GM18519 (cell line): ENCODE data around the gene LIPE.
"Not testable (repeated sequence)": the region's sequence is repeated elsewhere in the genome, so short reads cannot be mapped to it uniquely, and the experiment has no call there.

Source experiments
- ATAC-seq: cut with Tn5 transposase; IDR thresholded peaks from one replicate; pipeline ENCODE4 v1.9.1; 2021; ENCODE audit warnings: mild to moderate bottlenecking, moderate library complexity; ENCODE audit not compliant: unreplicated experiment, low FRiP score

Gene LIPE, protein sequence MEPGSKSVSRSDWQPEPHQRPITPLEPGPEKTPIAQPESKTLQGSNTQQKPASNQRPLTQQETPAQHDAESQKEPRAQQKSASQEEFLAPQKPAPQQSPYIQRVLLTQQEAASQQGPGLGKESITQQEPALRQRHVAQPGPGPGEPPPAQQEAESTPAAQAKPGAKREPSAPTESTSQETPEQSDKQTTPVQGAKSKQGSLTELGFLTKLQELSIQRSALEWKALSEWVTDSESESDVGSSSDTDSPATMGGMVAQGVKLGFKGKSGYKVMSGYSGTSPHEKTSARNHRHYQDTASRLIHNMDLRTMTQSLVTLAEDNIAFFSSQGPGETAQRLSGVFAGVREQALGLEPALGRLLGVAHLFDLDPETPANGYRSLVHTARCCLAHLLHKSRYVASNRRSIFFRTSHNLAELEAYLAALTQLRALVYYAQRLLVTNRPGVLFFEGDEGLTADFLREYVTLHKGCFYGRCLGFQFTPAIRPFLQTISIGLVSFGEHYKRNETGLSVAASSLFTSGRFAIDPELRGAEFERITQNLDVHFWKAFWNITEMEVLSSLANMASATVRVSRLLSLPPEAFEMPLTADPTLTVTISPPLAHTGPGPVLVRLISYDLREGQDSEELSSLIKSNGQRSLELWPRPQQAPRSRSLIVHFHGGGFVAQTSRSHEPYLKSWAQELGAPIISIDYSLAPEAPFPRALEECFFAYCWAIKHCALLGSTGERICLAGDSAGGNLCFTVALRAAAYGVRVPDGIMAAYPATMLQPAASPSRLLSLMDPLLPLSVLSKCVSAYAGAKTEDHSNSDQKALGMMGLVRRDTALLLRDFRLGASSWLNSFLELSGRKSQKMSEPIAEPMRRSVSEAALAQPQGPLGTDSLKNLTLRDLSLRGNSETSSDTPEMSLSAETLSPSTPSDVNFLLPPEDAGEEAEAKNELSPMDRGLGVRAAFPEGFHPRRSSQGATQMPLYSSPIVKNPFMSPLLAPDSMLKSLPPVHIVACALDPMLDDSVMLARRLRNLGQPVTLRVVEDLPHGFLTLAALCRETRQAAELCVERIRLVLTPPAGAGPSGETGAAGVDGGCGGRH

DNA sequence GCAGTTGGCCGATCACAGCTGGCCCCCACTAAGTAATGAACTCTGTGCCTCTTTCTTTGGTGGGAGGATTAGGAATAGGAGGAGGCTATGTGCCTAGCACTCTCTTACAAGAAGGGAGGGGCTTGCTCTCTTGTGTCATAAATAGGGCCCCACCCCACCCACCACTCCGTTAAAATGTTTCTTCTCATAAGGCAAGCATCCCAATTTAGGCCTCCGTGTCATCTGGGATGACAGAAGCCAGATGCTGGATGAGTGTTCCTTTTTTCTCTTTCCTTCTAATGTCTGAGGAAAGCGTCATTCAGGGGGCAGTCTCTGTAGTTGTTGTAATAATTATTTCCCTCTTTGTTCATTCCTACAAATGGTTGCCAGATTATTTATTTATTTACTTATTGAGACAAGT is at the start of gene LIPE:
Gene LIPE (minus strand): TSS at position 76 of the 400 bp plus-strand sequence. CDS start 239 bp downstream, outside the sequence.
- ATAC-seq, result no peak

DNA sequence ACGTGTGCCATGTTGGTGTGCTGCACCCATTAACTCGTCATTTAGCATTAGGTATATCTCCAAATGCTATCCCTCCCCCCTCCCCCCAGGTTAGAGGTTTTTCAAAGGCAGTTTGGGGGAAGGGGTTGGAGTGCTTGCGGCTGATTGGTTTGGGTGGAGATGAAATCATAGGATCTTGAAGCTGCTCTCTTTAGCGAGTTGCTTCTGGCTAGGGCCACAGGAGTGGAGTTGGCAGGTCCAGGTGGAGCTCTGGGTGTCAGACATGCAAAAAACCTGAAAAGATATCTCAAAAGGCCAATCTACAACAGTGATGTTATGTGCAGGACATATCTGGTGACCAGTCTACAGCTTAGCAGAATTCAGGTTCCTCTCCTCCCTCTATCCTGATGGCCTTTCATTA is 48.2 kb upstream of the LIPE start:
- no peak for ATAC-seq

DNA sequence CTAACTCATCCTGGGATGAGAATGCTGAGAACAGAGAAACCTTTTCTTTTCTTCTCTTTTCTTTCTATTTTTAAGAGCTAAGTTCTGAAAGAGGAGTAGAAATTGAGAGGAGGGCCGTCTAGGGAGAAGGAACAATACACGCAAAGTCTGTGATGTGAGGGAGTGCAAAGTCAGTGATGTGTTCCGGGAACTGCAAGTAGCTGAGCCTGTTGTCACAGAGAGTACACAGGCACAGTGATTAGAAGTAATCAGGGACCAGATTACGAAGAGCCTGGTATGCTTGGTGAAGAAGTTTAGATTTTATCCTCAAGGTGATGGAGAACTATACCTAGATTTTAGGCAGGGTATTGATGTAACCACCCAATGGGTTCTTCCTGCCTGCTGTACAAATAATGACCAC is 47.6 kb upstream of the LIPE start:
- no peak for ATAC-seq

DNA sequence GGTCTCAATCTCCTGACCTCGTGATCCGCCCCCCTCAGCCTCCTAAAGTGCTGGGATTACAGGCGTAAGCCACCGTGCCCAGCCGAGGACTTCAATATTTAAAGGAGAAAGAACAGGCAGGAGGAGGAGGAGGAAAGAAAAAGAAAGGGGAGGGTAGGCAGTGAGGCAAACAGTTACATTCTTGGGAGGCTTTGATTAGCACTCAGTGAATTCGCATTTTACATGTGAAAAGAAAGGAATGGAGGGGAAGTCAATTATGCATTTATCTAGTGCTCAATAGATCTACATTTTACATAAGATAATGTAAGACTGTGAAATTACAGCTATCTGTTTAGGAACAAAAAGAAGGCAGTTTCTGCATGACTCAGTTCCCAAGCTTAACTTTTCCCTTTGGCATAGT is 46.5 kb upstream of the LIPE start:
- ATAC-seq, result no peak

DNA sequence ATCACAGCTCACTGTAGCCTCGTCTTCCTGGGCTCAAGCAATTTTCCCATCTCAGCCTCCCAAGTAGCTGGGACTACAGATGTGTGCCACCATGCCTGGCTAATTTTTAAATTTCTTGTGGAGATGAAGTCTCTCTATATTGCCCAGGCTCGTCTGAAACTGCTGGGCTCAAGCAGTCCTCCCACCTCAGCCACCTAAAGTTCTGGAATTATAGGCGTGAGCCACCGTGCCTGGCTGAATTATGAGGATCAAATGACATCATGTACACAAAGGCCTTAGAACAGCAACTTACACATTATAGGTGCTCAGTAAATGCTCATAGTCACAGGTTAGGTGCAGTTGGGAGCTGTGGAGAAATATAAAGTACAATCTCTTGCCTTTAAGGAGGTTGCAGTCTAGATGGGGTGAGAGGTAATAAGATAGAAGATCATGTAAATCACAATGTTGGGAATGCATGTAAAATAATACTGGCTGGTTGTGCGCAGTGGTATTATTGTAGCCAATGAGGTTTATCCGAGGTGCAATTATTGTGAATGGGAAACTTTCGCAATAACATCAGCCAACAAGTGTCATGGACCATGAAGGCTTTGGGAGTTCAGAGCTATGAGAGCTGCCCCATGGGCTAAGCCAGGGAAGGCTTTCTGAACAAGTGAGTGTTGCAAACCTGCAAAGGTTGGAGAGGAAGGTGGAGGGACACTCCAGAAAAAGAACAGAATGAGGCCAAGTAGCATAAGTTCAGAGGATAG is 45.4 kb upstream of the LIPE start:
- ATAC-seq, result no peak

DNA sequence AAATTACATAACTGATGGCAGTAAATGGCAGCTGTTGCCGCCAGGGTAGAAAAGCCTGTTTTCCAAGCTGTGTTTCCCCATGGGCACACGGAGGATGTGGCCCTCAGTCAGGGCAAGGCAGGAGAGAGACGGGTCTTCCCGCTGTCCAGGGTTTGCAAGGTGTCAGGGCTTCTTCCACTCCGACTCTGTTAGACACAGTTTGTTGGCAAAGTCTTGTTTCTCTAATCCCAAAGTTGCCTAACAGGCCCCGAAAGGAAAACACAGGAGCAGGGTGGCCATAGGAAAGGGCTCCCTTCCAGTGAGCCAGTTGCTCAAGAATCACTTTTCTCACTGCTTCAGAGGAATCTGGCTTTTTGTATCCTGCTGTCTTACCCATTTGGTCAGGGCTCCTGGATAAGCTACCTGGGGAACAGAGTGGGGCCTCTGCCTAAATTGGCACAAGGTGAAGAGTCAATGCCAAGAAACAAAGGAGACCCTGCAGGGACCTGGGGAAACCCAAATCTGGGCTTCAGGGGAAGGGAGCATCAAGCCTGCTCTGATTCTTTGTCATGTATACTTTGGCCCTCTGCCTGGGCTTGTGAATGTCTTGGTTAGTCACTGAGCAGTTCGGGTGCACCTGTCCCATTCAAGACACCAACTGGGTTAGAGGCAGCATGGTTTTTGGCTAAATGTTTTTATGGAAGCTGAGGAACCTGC is 44.5 kb upstream of the LIPE start:
- no peak for ATAC-seq

DNA sequence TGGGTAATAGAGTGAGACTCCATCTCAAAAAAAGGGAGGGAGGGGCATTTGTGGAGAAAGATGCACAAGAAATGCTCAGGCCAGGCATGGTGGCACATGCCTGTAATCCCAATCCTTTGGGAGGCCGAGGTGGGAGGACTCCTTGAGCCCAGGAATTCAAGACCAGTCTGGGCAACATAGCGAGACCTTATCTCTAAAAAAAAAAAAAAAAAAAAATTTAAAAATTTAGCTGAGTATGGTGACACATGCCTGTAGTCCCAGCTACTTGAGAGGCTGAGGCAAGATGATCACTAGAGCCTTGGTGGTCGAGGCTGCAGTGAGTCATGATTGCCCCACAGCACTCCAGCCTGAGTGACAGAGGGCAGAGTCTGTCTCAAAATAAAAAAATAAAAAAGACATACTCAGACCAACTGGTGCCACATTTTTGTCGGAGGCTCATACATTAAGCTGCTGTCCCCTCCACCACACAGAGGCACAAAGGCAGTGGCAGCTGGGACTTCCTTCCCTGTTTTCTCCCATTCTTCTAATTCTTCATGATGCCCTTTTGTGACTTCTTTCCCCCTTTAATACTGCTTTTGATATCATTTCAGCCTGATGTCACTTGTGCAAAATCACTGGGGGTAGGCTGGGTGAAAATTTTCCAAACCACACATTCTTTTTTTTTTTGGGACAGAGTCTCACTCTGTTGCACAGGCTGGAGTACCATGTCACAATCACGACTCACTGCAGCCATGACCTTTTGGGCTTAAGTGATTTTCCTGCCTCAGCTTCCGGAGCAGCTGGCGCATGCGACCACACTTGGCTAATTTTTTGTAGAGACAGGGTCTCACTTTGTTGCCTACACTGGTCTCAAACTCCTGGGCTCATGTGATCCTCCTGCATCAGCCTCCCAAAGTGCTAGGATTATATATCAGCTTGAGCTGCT is 42.4 kb upstream of the LIPE start:
- no peak for ATAC-seq

DNA sequence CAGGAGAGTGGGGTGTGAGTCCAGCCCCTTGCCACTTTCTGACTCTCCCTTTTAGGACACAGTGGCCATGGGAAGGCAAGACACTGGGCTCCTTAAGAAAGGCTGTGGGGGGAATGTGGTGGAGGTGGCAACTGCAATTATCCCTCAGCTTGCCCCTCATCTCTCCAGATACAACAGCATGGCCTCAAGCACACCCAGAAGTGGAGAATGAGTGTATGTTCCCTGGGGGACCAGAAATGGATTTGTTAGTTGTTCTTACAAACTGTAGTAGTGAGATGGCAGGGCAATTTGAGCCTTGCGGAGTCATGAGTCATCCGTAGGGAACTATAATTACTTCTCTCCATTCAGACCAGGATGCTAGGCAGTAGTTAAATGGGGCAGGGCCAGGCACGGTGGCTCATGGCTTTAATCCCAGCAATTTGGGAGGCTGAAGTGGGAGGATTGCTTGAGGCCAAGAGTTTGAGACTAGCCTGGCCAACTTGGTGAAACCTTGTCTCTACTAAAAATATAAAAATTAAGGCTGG is 41.1 kb upstream of the LIPE start:
- ATAC-seq, result no peak

DNA sequence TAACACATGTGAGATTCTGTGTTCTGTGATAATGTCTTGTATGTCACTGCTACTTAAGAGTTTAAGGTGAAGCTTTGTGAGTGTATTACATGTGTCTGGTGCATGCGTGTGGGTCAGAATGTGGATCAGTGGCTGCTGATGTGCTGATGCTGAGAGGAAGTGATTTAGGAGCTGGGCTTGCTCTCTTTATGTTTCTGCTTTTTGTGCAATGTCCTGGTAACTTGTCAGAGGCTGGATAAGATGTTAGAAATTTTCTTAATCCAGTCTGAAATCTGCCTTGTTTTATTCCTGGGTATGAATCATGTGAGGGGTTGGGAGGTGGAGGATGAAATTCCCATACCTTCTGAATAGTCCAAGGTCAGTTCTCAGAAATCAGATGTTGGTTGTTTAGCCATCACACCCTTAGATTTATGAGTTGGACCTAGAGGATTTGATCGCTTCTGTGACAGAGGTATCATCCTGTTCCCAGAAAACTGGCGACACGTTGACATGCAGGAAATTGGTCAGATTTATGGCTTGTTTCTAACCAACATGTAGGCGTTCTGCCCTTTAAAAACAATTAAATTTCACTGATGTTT is 40.1 kb upstream of the LIPE start:
- no peak for ATAC-seq

DNA sequence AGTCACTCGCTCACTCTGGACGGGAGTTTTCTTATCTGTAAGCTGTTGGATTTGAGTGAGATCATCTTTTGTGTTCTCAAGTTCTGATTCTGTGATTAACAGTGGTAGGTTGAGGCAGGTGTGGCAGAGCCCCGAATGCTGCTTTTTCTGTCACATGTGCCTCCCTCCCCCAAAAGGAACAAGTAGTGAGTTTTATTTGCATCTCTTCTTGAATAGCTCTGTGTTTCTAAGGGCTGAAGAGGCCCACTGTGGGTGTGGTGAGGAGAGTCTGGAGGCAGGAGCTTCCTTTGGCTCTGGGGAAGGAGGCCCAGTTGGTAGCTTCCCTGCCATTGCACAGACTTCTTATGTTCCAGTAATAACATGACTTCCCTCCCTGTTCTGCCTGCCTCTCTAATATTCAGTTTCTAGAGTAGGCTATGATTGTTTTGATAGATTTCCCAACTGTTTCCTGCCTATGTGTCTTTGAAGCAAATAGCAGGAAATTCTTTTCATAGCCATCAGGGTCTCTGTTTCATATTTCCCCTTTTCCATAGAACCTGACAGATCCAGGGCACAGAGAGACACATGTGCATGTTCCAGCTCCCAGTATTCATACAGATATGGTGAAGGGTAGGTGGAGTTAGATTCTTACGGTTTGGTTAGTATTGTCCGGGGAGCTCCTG is 39.5 kb upstream of the LIPE start:
- no peak for ATAC-seq

DNA sequence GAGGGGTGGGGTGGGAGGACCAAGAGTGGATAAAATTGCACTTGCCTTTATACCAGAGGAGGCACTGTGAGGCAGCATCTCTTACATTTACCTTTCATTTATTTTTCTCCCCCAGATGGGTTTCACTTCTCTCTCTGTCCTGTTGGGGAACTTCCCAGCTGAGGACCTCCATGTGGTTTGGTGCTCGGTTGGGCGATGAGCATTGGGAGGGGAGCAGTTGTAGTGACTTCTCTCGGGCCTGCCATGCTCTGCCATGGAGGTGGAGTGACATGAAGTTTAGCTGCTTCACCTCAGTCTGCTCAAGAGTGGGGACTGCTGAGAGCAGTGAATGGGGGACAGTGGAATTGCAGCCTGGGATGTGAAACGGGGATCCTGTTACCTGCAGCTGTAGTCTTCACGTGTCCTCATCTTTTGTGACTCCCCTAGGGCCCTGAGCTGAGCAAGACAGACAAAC is 38.7 kb upstream of the LIPE start:
- peak; percentile 45 for ATAC-seq

DNA sequence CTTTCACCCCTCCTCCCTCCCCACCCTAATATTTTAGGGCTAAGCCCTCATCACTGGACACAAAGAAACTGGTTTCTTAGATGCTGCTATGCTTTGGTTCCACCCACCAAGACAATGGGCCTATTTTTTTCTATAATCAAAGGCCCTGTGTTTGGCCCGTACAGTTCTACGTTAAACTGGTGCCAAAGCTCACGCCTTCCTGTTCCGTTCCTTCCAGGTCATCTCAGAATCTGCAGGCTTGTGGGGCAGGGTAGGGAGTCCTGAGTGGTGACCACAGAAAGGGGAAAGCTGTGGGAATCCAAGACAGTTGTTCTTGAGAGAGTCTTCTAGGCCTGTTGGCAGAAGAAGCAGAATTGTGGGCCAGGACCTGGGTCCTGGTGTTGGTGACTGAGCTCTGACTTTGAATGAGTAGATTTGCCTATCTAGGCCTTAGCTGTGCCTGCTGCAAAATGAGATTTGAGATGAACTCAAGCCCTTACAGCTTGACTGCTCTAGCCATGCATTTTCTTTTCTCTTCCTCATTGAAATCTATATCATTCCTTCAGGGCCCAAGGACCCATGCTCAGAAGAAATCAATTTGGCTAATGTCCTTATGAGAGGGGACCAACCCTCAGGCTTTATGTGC is 34.6 kb upstream of the LIPE start:
- ATAC-seq, result no peak

DNA sequence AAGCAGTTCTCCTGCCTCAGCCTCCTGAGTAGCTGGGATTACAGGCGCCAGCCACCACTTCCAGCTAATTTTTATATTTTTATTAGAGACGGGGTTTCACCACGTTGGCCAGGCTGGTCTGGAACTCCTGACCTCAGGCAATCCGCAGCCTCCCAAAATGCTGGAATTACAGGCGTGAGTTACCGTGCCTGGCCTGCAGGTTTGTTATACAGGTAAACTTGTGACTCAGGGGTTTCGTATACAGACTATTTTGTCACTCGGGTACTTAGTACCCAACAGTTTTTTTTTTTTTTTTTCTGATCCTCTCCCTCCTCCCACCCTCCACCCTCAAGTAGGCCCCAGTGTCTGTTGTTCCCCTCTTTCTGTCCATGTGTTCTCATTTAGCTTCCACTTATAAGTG is 34.0 kb upstream of the LIPE start:
- not testable (repeated sequence) for ATAC-seq

DNA sequence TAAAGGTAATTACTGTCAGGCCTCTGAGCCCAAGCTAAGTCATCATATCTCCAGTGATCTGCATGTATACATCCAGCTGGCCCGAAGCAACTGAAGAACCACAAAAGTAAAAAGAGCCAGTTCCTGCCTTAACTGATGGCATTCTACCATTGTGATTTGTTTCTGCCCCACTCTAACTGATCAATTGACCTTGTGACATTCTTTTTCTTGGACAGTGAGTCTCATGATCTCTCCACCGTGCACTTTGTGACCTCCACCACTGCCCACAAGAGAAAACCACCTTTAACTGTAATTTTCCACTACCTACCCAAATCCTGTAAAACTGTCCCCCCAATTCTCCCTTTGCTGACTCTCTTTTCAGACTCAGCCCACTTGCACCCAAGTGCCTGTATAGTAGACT is 32.7 kb upstream of the LIPE start:
- no peak for ATAC-seq

DNA sequence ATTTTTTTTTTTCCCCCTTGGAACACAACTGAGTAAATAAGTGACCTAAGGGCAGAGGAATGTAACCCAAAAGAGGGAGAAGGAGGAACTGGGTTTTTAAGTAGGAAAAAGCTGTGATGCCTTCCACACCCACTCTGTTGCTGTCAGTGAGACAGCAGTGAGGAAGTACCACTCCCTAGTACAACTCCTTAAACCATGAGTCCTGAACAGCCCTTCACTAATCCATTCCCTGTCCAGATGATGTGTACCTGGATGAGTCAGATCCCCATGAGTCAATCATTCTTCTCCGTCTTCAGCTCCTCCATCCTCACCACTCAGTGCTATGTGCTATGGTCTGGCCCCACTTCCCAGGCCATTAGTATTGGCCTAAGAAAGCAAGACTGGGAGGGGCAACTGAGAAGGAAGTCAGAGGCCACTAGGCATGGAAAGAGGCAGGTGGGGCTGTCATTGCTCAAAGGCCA is 28.5 kb upstream of the LIPE start:
- no peak for ATAC-seq

DNA sequence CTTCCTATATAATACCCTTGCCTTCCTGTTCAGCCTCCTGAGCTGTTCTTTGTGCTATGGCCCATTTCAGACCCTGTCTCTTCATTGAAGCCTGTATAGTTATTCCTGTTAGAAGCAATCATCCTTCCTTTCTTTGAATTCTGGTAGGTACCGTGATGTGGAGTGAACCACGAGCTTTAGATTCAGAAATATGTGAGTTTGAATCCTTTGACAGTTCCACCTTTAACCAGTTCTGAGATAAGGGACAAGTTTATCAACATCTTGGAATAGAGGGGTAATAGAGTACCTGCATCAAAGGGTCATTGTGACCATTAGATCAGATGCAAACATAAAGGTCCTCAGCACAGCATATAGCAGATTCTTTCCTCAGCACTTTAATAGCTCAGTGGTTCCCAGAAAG is 27.9 kb upstream of the LIPE start:
- no peak for ATAC-seq

DNA sequence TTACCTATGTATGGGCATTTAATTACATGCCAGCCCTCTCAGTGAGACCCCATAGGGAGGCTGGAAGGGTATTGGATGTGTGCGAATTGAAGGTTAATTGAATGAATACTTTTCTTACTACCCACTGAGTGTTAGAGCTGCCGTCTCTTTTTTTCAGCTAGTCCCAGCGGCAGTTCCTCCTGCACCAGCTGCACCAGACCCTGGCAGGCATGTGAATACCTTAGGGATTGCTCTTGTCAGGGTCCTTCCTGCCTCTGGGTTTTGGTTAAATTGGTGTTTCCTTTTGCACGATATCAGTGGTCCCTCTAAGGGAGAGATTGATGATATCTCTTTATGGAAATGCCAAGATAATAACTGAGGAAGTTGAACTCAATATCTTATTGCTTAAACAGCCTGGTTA is 25.4 kb upstream of the LIPE start:
- no peak for ATAC-seq
